Amygdala (tissue), 56 donors: ENCODE measurements around the gene RNF4.
"Not testable (repeated sequence)": the region's sequence is repeated elsewhere in the genome, so short reads cannot be mapped to it uniquely, and the experiment has no call there.

Experiments used
- DNase-seq, 56 donors: peaks; one replicate each; lab custom pipeline; 2025; lab: John Stamatoyannopoulos, UW

The RNF4 gene

GRCh38 chr4:2451821-2452785, 16.8 kb upstream of the RNF4 start:
- no peak for DNase-seq

GRCh38 chr4:2457481-2458295, 11.2 kb upstream of the RNF4 start:
- no peak for DNase-seq

- DNase-seq = no peak
Observed at GRCh38 chr4:2458546-2459491, 10.1 kb upstream of the RNF4 start.

GRCh38 chr4:2459589-2460349, 9.1 kb upstream of the RNF4 start:
- DNase-seq = no peak

GRCh38 chr4:2461246-2461960, 7.5 kb upstream of the RNF4 start:
- no peak for DNase-seq

GRCh38 chr4:2462218-2462991, 6.5 kb upstream of the RNF4 start:
- peak in 40 of 56 donors; percentile 15 to 77 (median 44) for DNase-seq

GRCh38 chr4:2462992-2463762, 5.7 kb upstream of the RNF4 start:
- DNase-seq = no peak

GRCh38 chr4:2465032-2465431, 3.9 kb upstream of the RNF4 start:
- DNase-seq = no peak

- DNase-seq = not testable (repeated sequence)
Observed at GRCh38 chr4:2465544-2465943, 3.4 kb upstream of the RNF4 start.

- DNase-seq = peak in 13 of 56 donors; percentile 11 to 45 (median 32)
Observed at GRCh38 chr4:2469192-2469984, 482 bp downstream of the RNF4 start.

GRCh38 chr4:2470791-2471190, 1.9 kb downstream of the RNF4 start:
- no peak for DNase-seq

GRCh38 chr4:2472187-2472586, 3.3 kb downstream of the RNF4 start:
- DNase-seq = no peak

- DNase-seq = no peak
Observed at GRCh38 chr4:2478229-2478628, 9.3 kb downstream of the RNF4 start.

GRCh38 chr4:2480649-2481048, 11.7 kb downstream of the RNF4 start:
- DNase-seq = no peak

- no peak for DNase-seq
Observed at GRCh38 chr4:2482192-2482591, 13.3 kb downstream of the RNF4 start.

- peak in 20 of 56 donors; percentile 5 to 50 (median 27) for DNase-seq
Observed at GRCh38 chr4:2482693-2483092, 13.8 kb downstream of the RNF4 start.
